ENCODE data around the gene ZIC5.
A peak's percentile ranks its signal among the peaks of the same experiment; 100 is the strongest.
"Not testable (repeated sequence)": the region's sequence is repeated elsewhere in the genome, so short reads cannot be mapped to it uniquely, and the experiment has no call there.

The ZIC5 gene

DNA sequence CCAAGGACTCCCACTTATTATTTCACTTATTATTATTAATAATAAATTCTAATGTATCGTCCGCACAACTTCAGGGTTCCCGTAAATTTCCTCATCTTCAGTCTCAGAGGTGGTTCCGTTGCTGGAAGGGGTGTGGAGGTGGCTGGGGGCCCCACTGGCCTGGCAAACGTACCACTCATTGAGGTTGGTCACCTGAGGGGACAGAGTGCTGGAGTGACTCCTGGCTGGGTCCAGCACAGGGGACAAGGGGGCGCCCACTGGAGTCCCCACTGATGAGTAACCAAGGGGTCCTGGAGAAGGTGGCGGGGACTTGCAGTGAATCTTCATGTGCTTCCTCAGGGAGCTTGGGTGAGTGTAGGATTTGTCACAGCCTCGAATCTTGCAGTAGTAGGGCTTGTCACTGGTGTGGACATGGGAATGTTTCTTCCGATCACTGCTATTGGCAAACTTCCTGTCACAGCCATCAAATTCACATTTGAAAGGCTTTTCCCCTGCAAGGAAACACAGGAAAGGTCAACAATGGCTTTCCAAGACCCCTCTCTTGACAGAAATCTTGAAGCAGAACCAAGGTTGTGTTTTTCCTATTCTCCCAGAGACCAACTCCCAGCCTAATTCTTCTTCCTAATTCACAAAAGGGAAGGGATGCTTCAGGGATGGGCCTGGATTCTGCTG lies 6.1 kb downstream of the ZIC5 start:
- no peak overlapping the region for H3K4me3 ChIP-seq
- no peak overlapping the region for H3K27ac ChIP-seq

DNA sequence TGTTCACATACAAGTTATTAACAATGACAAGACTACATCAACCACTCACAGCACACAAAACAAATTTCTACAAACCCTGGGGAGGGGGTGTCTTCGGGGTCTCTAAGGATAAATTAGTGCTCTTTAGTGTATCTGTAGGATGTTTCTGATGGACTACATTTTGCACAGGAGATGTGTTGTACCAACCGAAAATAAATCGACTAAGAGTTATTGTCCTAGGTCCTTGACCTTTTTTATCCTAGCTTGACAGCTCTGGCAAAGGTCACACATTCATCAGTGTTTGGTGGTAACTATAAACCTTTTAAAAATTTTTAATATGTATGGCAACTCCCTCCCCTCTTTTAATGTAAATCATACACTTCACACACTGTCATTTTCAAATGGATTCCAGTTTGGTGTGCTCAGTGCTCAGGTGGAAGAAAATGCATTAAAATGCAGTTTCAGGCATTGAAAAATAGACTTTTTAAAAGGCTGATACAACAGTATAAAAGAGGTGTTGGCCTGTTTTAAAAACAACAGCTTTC lies 7.7 kb downstream of the ZIC5 start:
- Histone ChIP-seq H3K27ac (no peak overlapping the region), H3K4me3 (no peak overlapping the region)

- H3K27ac ChIP-seq = no peak overlapping the region
Measured at GRCh38 chr13:99962242-99962641, 9.3 kb downstream of the ZIC5 start.

GRCh38 chr13:99961636-99962035 lies 9.9 kb downstream of the ZIC5 start:
- H3K27ac ChIP-seq = no peak overlapping the region
- no peak overlapping the region for H3K4me3 ChIP-seq

More at GRCh38 chr13:99962242-99962641, 9.3 kb downstream of the ZIC5 start:
- no peak overlapping the region for H3K4me3 ChIP-seq

DNA sequence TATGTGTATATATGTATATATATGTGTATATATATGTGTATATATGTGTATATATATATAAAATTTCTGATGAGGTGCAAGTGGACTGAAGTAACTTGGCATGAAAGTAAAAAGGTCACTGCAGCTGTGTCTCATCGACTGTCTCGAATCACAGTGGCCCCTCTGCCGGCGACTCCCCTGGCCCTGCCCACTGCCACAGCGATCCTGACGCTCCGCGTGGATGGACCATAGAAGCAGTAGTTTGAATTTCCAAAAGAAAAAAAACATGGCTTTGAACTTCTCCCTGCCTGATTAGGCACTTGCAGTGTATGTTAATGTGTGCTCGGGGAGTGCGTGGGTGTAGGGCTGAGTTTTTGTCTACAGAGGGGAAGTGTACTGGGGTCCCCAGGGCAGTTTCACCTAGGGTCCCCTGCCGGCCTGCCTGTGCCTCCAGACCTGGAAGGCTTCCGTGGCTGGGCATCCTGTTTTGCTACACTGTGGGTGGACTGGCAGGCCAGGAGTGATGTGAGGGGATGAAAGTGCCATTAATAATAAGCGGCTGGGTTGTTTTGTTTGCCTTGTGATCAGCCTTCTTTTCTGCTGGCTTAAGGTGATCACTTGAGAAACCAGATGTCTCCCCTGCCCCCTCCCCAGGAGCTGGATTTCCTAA lies 10.8 kb downstream of the ZIC5 start:
- H3K4me3 ChIP-seq = no peak overlapping the region
- no peak overlapping the region for H3K27ac ChIP-seq

- Histone ChIP-seq H3K27ac (no peak overlapping the region), H3K4me3 (no peak overlapping the region)
Measured at GRCh38 chr13:99959540-99960230, 11.9 kb downstream of the ZIC5 start.

- Histone ChIP-seq H3K4me3 (no peak overlapping the region), H3K27ac (no peak overlapping the region)
Measured at GRCh38 chr13:99959127-99959539, 12.4 kb downstream of the ZIC5 start.

DNA sequence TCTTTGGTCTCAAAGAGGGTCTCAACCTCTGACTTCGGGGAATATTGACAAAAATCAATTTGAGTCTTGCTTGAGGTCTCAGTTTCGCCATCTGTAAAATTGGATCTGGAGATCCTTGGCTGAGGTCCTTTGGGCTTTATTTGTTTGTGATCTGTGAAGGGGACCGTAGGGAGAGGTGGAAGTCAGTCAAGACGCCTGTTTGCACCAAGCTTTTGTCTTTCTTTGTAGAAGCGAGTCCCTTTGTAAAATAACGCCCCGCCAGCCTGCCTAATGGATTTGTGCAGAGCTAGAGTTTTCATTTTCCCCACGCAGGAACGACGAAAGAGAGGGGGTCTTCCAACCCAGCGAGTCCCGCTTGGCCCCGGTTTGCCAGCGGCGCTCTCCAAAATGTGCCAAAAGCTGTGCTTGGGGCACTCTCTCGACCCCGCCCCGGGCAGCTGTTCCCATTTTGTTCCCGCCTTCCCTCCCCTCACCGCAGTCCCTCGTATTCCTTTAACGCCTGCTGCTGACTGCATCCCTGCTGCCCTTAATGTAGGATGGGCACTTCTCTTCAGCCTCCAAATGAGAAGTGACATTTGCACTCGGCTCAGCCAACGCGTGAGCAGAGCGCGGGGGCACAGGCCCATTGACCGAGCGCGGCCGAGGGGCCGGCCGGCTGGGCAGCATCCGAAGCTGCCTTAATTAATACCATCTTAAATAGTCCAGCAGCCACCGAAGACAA lies 13.0 kb downstream of the ZIC5 start:
- H3K4me3 ChIP-seq = no peak overlapping the region
- H3K27ac ChIP-seq = no peak overlapping the region

- Histone ChIP-seq H3K4me3 (peak overlapping the region in 4 of 7 experiments; percentile 3 to 17 (median 10)), H3K27ac (no peak overlapping the region)
Measured at GRCh38 chr13:99956473-99957349, 14.9 kb downstream of the ZIC5 start.

GRCh38 chr13:99955747-99956472 lies 15.7 kb downstream of the ZIC5 start:
- Histone ChIP-seq H3K27ac (no peak overlapping the region), H3K4me3 (peak overlapping the region in 3 of 7 experiments; percentile 3 to 17 (median 10))

- Histone ChIP-seq H3K27ac (no peak overlapping the region), H3K4me3 (no peak overlapping the region)
Measured at GRCh38 chr13:99955107-99955746, 16.3 kb downstream of the ZIC5 start.

GRCh38 chr13:99953138-99953755 lies 18.3 kb downstream of the ZIC5 start:
- no peak overlapping the region for H3K27ac ChIP-seq
- H3K4me3 ChIP-seq = no peak overlapping the region

DNA sequence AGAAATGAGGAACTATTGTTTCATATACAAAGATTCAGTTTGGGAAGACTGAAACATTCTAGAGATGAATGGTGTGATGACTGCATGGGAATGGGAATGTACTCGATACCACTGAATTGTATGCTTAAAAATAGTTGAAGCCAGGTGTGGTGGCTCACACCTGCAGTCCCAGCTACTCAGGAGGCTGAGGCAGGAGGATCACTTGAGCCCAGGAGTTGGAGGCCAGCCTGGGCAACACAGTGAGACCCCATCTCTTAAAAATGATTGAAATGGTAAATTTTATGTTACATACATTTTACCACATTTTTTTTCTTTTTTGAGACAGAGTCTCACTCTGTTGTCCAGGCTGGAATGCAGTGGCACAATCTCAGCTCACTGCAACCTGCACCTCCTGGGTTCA lies 19.9 kb downstream of the ZIC5 start:
- not testable (repeated sequence) for H3K4me3 ChIP-seq

DNA sequence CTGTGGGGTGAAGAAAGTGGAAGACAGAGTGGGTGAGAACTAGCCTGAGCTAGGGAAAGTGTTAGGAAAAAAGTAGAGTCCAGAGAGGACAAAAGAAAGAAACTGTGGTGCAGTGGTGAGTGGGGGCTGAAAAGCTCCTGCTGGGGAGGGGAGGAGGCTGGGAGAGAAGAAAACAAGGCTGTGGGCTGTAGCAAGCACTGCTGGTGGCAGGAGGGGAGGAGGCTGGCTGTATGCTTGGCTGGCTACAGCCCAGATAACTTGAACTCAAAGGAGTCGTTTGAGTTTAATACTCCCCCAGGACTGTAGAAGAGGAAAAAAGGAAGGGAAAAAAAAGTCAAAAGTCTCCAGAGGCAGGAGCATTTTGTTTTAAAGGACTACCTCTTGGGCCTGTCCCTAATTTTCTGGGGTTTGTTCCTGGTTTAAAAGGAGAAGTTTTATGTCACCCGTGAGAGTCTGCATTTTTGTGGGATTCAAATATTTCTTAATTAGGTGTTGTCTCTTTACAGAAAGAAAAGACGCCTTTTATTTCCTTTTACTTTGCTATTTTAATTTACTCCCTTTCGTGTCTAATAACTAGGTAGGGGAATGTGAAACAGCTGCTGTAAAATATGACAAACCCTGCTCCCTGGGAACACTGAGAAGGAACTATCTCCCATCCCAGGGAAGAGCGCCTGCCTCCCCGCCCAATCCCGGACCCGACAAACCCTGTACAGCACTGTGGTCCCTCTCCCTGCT lies 21.7 kb downstream of the ZIC5 start:
- H3K27ac ChIP-seq = no peak overlapping the region
- H3K4me3 ChIP-seq = no peak overlapping the region

More for the DNA sequence above, 19.9 kb downstream of the ZIC5 start:
- not testable (repeated sequence) for H3K27ac ChIP-seq

GRCh38 chr13:99948907-99949678 lies 22.5 kb downstream of the ZIC5 start:
- Histone ChIP-seq H3K4me3 (no peak overlapping the region), H3K27ac (no peak overlapping the region)

DNA sequence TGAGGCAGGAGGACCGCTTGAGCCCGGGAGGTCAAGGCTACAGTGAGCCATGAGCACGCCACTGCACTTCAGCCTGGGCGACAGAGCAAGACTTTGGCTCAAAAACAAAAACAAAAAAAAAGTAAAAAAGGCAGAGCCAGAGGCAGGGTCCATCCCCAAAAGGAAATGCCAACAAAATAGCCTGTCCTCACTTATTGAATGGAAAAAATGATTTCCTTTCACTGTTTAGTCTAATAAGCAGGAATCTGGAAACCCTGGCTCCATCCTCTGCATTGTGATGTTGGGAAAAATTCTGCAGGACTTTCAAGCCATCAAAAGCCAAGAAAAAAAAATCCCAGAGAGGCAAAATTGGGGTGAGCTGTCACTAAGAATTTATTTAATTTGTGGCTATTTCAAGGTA lies 23.2 kb downstream of the ZIC5 start:
- H3K27ac ChIP-seq = no peak overlapping the region

More for the DNA sequence above, 23.2 kb downstream of the ZIC5 start:
- no peak overlapping the region for H3K4me3 ChIP-seq
